GM04504 (cell line): ENCODE measurements around the gene CDCA8.
"Not testable (repeated sequence)": the region's sequence is repeated elsewhere in the genome, so short reads cannot be mapped to it uniquely, and the experiment has no call there.

Source experiments
- DNase-seq: peaks from one replicate; pipeline ENCODE4 v3.0.0-alpha.2; 2012; ENCODE audit warnings: low read depth

The CDCA8 gene

DNA sequence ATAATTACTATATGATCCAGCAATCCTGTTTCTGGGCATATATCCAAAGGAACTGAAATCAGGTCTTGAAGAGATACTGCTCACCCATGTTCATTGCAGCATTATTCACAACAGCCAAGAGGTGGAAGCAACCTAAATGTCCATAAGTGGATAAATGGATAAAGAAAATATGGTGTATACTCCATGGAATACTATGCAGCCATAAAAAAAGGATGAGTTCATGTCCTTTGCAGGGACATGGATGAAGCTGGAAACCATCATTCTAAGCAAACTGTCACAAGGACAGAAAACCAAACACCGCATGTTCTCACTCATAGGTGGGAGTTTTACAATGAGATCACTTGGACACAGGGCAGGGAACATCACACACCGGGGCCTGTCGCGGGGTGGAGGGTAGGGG, 46.3 kb downstream of the CDCA8 start:
- DNase-seq, result not testable (repeated sequence)

DNA sequence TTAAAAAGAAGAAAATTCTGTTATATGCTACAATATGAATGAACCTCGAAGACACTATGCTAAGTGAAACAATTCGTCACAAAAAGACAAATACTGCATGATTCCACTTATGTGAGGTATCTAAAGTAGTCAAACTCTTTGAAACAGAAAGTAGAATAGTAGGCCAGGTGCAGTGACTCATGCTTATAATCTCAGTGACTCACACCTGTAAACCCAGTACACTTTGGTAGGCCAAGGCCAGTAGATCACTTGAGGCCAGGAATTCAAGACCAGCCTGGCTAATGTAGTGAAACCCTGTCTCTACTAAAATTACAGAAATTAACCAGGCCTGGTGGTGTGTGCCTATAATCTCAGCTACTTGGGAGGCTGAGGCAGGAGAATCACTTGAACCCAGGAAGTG, 46.9 kb downstream of the CDCA8 start:
- DNase-seq, result no peak

DNA sequence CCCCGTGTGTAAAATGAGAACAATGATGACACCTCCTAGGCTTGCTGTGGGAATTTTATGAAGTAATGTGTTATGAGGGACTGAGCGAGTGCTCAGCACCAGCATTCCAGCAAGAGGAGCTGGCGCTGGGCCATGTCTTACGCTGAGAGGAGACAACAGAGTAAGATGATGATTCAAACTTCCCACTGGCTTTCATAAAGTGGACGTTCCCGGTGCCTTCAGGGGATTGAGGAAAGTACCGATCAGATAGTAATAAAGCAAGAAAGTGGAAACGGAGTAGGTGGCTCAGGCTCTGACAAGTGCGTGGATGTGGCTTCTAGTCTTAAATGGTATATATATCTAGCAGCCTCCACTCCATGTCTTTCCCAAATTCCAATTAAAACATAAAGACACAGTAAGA, 48.8 kb downstream of the CDCA8 start:
- peak; percentile 1 for DNase-seq

DNA sequence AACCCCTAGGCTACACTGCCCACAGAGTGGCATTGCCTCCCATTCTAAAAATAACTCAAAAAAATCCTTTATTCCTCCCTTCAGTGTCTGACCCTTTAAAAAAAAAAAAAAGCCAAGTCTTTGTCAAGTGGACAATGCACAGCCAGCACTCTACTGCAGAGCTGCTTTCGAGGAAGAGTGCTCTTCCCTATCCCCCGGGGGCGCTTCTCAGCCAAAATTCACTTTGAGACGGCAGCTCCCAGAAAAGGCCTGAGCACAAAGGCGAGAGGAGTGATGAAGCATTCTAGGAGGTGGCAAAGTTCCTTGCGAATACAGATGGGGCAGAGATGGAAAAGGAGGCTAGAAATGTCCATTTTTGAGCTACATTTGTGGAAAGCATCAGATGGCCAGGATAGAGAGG, 49.3 kb downstream of the CDCA8 start:
- no peak for DNase-seq

DNA sequence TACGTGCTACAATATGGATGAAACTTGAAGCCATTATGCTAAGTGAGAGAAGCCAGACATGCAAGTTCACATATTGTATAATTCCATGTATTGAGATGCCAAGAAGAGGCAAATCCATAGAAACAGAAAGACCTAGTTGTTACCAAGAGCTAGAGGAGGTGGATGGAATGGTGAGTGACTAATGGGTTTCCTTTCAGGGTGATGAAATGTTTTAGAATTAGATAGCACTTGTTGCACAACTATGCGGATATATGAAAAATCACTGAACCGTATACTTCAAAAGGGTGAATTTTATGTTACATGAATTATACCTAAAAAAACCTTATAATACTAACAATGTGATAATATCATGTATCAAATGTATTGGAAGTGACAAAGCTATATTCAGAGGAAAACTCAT, 54.5 kb downstream of the CDCA8 start:
- DNase-seq, result no peak

DNA sequence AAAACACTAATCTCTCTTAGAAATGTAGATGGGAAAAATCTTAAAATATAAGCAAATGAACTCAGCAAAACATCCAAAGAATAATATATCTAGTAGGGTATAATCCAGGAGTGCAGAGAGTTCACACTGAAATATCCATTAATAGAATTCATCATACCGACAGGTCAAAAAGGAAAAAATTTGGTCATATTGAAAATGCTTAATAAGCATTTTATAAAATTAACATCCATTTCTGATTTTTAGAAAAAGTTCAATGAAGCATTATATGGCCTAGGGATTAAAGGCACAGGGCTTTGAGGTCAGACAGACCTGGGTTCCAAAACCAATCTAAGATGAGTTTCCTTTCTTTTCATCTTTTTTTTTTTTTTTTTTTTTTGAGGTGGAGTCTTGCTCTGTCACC, 56.2 kb downstream of the CDCA8 start:
- DNase-seq, result no peak

DNA sequence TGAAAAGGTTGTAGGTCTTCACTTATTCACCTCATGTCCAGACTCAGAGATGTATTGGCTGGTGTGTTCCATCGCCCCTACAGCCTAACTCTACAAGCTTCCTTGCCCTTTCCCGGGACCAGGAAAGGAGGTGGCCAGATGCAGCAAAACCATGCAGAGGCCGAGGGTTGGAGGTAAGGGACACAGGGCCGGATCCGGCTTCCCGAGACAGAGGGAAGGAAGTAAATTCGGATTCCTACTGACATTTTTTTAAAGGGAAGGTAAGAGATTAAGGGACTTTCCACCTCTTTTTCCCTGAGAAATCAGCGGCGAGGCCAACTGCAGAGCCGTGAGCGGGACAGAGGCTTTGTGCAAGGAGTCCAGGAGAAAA, 59.9 kb downstream of the CDCA8 start:
- no peak for DNase-seq

DNA sequence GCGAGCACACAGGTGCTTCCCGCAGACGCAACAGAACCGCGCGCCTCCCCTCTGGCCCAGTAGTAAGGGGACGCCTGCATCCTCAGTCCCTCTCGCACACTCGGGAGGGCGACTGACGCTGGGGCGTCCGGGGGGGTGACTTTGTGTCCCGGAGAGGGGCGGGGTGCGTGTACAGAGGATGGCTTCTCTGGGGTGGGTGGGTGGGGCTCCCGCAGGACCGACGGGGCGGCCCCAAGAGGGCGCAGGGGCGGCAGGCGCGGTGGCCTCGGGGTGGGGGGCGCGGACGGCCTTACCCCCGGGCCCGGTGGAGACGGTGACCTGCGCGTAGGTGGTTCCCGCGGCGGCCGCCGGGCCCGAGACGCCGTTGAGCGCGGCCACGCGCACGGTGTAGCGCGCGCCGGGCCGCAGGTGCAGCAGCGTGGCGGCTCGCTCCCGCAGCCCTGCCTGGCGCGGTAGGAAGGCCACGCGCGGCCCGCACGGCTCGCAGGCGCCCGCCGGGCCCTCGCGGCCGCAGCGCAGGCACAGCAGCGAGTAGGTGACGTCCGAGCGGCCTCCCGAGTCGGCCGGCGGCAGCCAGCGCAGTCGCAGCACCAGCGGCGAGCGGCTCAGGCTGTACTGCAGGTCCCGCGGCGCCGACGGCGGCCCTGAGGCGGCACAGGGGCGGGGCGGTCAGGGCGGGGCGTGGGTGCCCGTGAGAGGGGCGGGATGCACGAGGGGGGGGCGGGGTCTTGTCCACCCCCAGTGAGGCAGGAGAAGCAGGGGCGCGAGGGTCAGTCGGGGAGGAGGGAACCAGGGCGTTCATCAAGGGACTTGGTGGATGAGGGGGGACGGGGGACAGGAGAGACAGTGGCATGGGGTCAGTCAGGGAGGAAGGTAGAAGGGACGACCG, 60.5 kb downstream of the CDCA8 start:
- no peak for DNase-seq

DNA sequence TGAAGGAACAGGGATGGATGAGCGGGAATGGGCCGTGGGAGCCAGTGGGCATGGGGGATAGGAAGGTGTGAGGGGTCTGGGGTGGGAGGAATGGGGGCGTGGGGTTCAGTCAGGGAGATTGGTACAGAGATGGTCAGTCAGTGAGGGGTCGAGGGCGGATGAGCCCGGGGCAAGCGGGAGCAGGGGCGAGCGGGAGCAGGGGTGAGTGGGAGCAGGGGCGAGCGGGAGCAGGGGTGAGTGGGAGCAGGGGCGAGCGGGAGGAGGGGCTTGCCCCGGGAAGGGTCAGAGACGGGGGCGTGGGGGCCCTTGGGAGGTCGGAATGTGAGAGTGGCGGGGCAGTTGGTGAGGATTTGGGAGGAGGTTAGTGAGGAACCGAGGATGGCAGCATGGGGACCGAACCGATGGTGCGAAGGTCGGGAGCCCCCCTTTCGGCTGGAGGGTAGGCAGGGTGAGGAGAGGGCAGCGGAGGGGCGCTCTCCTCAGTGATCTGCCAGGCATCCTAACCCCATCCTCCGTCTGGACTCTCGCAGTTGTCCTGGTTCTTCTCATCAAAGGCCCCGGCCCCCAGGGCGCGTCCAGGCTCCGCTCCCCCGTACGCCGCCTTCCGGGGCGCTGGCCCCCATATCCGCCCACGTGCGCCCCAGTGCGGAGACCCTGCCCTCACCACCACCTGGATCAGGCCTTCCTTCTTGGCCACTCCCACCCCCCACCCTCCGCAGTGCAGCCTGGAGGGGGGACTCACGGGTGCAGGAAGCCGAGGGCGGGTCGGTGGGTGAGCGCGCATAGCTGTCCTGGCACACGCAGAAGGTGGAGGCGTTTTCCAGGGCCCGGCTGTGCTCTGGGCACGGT, 61.4 kb downstream of the CDCA8 start:
- no peak for DNase-seq

DNA sequence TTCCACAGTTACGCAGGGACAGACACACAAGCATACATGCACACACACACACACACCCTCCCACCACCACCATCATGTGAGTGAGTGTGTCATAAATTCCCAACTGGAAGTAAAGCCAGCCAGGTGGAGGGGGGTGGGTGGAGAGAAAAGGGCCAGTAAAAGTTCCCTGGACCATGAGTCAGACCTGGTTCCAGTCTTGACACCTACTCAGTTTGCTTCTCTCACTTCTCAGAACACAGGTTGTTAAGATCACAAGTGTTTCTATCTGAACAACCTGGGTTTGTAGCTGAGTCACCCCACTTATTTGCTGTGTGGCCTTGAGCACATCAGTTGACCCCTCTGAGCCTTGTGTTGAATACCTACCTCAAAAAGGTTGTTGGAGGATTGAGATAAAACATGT, 63.0 kb downstream of the CDCA8 start:
- DNase-seq, result no peak

DNA sequence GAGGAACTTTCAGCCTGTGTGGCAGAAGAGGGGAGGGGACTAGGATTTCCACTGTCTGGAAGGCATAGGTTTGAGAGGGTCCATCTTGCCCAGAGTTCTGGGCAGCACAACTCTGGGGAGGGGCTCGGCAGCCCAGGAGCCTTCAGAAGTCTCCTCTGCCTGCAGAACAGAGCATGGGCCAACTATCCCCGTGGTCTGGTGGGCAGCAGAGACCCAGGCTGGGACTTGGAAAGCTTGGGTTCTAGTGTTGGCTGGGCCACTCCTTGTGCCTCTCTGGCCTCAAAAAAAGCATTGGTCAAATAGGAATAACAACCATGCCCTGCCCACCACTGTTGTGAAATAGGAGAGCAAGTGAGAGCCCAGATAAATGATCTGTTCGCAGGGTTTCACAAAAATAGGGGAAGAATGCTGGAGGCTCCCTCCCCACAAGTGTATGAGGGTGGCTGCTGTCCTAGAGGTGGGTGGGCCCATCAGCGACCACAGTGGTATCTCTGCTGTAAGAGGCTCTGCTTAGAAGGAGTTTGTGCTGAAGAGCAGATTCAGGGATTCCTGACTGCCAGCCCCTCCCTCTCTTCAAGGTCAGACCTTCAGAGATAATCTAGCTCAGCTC, 63.7 kb downstream of the CDCA8 start:
- DNase-seq, result no peak
